Right lung (tissue), 5 donors: ENCODE results near the gene CNN3. TPM values are rescaled to one million over a fixed set of nuclear protein-coding genes. Genes with fewer than 3 reads are reported as not detected.
A peak's percentile ranks its signal among the peaks of the same experiment; 100 is the strongest.

Experiments
- DNase-seq, 2 donors: peaks; one replicate each; pipeline ENCODE4 v3.0.0-alpha.2; 2013
- polyA plus RNA-seq, 5 donors: library from polyadenylated mRNA; unstranded; fragments of 120-200 nt; gene quantifications; one replicate each; pipeline versions ENCODE4 v1.2.1 to v1.2.3, GENCODE V29; 2013; ENCODE audit warnings: inconsistent platforms in 1 of 5, low replicate concordance in 1 of 5; ENCODE audit not compliant: insufficient read length in 5 of 5, insufficient read depth in 1 of 5

The CNN3 gene
- polyA plus RNA-seq, 5 donors: 233 to 342 (median 285) TPM

- peak; percentile 70 to 74 for DNase-seq
Measured at GRCh38 chr1:94926126-94926914, 590 bp downstream of the CNN3 start.

- peak; percentile 87 to 92 for DNase-seq
Measured at GRCh38 chr1:94925561-94926125, 1.3 kb downstream of the CNN3 start.

GRCh38 chr1:94925004-94925403 lies 1.9 kb downstream of the CNN3 start:
- peak in 1 of 2 donors; percentile 40 for DNase-seq

GRCh38 chr1:94922761-94923331 lies 4.1 kb downstream of the CNN3 start:
- DNase-seq: no peak

- no peak for DNase-seq
Measured at GRCh38 chr1:94921977-94922376, 4.9 kb downstream of the CNN3 start.

- DNase-seq: no peak
Measured at GRCh38 chr1:94920061-94920460, 6.8 kb downstream of the CNN3 start.

- no peak for DNase-seq
Measured at GRCh38 chr1:94919241-94920030, 7.5 kb downstream of the CNN3 start.

GRCh38 chr1:94917251-94917650 lies 9.7 kb downstream of the CNN3 start:
- no peak for DNase-seq

GRCh38 chr1:94912263-94913184 lies 14.4 kb downstream of the CNN3 start:
- no peak for DNase-seq

- no peak for DNase-seq
Measured at GRCh38 chr1:94909486-94909885, 17.4 kb downstream of the CNN3 start.

GRCh38 chr1:94908965-94909364 lies 17.9 kb downstream of the CNN3 start:
- DNase-seq: no peak

- no peak for DNase-seq
Measured at GRCh38 chr1:94908190-94908589, 18.7 kb downstream of the CNN3 start.

- DNase-seq: no peak
Measured at GRCh38 chr1:94907136-94907535, 19.8 kb downstream of the CNN3 start.

- no peak for DNase-seq
Measured at GRCh38 chr1:94906382-94906781, 20.5 kb downstream of the CNN3 start.

GRCh38 chr1:94905207-94905606 lies 21.7 kb downstream of the CNN3 start:
- DNase-seq: no peak

GRCh38 chr1:94903280-94904009 lies 23.5 kb downstream of the CNN3 start:
- no peak for DNase-seq

GRCh38 chr1:94901841-94902240 lies 25.1 kb downstream of the CNN3 start:
- no peak for DNase-seq

- DNase-seq: no peak
Measured at GRCh38 chr1:94899756-94900155, 27.2 kb downstream of the CNN3 start.

- peak in 1 of 2 donors; percentile 19 for DNase-seq
Measured at GRCh38 chr1:94898491-94899385, 28.2 kb downstream of the CNN3 start.
